HG03108 (cell line): Measurements from ENCODE around the gene SLC35B2.

Experiments
- ATAC-seq: cut with Tn5 transposase; IDR thresholded peaks from one replicate; pipeline ENCODE4 v1.9.1; 2021; ENCODE audit warnings: moderate library complexity; ENCODE audit not compliant: unreplicated experiment

The SLC35B2 gene

DNA sequence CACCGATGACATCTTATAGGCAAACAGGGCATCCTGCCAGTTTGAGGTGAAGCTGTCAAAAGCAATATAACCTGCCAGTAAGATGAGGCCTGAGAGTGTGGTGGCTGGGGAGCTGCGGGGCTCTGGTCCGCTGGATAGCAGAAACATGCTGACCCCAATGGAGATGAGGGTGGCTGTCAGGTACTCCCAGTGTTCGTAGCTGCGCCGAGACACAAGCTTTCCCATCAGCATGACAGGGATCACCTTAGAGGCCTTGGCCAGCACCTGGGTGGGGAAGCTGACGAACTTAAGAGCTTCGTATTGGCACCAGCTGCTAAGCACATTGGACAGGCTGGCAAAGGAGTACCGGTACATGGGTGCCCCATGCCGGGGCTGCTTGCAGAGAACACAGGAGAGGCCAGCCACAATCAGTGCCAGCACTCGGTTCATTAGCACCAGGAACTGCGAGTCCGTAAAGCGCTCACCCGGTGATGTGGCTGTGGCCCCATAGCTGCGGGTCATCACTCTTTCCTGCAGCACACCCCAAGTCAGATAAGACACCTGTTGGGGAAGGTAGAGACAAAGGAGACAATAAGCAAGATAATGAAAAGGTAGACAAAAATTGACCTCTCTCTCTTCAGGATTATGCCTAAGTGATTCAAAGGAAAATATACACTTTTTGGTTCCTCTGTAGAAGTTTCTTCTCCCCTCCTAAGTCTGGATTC is 2.1 kb downstream of the SLC35B2 start:
- no peak for ATAC-seq

DNA sequence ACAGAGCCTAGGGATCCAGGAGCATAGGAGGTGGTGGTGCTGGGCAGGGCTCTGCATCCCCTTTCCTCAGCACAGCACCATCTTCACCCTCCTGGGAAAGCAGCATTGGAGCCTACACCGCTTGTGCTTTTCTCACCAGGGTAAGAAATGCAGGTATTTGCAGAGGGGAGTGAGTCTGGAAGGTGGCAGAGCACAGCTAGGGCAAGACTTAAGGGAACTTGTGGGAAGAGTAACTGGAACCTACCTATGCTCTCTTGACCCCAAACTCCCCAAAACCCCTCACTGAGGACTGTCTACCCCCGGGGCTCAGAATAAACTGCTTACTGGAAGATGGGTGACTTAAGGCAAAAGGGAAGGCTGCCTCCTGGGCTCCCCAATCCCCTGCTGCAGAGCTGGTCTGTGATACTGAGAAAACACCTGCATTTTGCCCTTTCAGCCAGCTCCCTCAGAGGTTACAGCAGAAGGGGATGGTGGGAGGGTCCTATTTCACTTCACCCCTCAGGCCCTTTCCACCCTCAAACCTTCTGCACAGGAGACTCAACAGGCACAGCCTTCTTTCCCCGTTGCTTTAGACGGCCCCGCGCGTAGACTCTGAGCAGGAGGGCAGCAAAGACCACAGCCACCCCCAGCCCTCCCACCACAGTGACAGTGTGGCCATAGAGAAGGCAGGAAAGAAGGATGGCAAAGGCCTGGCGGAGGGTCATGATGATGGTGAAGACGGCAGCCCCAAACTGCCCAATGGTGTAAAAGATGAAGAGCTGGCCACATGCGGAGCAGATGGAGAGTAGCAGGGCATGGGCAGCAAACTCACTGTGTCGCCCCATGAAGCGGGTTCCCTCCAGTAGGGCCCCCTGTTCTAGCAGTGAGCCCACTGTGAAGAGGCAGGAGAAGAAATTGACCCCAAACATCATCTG is 2.9 kb downstream of the SLC35B2 start:
- no peak for ATAC-seq

DNA sequence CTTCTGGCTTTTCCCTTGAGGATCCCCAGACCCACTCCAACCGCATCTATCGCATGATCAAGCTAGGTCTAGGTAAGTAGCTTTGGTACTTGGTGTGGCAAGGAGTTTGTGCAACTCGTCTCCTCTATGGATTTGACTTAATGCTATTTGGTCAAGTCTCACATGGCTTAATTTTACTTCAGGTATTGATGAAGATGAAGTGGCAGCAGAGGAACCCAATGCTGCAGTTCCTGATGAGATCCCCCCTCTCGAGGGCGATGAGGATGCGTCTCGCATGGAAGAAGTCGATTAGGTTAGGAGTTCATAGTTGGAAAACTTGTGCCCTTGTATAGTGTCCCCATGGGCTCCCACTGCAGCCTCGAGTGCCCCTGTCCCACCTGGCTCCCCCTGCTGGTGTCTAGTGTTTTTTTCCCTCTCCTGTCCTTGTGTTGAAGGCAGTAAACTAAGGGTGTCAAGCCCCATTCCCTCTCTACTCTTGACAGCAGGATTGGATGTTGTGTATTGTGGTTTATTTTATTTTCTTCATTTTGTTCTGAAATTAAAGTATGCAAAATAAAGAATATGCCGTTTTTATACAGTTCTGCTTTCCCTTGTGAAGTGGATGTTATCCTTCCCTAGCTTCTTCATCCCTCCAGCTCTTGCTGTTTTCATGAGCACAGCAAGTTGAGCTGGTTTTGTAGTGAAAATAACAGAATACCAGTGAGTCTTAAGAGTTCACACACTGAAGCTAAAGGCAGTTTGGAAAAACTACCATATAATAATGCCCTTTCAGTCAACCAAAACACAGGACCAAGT is 3.8 kb downstream of the SLC35B2 start:
- ATAC-seq = no peak

DNA sequence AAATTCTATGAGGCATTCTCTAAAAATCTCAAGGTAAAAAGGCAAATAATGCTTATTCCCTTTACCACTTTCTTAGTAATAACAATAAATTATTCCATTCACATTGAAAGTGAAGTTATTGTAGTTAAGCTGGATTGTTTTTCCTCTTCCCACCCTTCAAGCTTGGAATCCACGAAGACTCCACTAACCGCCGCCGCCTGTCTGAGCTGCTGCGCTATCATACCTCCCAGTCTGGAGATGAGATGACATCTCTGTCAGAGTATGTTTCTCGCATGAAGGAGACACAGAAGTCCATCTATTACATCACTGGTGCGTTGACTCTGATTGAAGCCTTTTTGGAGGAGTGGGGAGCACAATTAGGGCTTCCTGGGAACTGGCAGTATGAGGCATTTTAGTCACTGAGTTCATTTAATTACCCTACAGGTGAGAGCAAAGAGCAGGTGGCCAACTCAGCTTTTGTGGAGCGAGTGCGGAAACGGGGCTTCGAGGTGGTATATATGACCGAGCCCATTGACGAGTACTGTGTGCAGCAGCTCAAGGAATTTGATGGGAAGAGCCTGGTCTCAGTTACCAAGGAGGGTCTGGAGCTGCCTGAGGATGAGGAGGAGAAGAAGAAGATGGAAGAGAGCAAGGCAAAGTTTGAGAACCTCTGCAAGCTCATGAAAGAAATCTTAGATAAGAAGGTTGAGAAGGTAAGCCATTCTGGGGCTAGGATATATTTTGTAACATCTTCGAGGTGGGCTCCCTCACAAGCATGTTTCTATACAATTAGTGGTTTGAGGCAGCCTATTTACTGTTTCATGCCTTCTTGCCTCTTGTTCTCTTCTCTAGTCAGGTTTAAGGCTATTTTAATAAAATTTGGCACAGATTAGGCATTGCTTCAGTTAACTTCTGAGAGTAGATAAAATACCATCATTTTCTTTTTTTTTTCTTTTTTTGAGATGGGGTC is 5.5 kb downstream of the SLC35B2 start:
- ATAC-seq = no peak

DNA sequence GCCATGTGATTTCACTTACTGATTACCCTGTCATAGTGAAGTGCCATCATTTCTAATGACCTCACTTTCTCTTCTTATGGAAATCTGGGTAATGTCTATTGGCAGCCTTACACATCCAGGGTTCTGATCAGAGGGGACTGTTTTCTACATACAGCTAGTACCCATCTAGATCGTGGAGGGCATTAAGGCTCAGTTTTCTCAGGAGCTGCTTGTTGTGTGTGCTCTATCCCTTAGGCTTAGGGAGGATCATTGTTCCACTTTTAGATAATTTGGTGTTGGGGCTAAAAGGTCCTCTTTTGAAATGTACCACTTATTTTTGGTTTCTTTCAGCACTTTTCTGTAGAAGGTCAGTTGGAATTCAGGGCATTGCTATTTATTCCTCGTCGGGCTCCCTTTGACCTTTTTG is 6.6 kb downstream of the SLC35B2 start:
- no peak for ATAC-seq

- ATAC-seq = no peak
These were observed 7.1 kb downstream of the SLC35B2 start for GRCh38 chr6:44250067-44250717.

DNA sequence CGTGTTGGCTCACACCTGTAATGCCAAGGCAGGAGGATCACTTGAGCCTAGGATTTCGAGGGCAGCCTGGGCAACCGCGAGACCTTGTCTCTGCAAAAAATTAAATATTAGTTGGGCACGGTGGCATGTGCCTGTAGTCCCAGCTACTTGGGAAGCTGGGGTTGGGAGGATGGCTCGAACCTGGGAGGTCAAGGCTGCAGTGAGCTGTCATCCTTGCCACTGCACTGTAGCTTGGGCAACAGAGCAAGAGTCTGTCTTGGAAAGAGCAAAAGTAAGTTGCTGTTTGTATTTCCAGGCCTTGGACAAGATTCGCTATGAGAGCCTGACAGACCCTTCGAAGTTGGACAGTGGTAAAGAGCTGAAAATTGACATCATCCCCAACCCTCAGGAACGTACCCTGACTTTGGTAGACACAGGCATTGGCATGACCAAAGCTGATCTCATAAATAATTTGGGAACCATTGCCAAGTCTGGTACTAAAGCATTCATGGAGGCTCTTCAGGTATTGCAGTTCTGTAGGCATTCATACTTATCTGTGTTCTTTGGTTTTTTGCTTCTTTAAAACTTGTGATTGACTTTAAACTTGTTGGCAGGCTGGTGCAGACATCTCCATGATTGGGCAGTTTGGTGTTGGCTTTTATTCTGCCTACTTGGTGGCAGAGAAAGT is 8.1 kb downstream of the SLC35B2 start:
- ATAC-seq = no peak

DNA sequence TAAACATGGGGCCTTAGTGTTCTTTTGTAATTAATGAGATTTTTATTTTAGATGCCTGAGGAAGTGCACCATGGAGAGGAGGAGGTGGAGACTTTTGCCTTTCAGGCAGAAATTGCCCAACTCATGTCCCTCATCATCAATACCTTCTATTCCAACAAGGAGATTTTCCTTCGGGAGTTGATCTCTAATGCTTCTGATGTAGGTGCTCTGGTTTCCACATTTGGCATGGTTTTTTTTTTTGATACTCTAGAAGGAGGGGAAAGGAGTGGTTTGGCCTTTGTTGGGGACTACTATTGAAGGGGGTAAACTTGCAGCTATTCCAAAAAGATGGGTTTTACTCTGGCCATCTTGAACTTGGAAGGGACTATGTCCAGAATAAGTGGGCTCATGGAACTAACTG is 8.7 kb downstream of the SLC35B2 start:
- no peak for ATAC-seq

DNA sequence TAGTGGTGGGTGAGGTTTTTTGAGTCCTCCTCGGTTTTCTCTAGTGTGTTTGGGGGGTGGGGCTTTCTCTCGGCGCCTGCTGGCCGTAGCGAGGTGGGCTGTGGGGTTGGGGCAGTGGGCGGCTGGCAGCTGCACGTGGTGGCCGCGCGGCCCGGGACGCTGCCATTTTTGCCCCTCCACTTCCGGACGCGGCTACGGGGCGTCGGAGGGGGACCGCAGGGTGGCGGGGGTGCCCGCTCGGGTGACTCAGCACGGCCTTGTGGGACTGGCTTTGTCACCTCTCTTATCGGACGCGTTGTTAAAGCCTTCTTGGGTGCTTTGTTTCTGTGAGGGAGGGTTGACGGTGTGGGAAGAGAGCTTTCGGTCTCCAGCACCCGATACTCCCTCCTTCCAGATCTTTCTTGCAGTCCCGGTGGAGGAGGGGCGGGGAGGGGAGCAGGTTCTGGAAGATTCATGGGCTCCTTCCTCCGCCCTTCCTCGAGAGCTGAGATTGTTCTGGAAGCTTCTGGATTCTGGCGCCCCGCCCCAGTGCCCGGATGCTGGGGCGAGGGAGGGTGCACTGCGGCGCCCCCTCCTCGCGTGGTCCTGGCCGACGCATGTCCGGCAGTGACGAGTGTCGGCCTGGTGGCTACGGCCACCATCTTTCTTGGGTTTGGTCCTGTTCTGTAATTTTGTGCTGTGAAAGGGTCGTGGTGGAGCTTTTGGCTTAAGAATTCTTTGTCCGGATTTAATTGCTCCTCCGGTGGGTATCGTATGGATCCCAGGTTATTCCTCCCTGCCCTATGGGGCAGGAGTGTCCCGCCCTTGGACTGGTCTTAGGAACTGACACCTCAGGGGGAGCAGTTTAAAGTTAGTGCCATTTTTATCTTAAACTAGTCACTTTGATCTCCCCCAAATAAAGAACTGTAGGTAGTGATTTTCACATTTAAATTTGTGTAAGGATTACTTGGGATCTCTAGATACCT is 9.7 kb downstream of the SLC35B2 start:
- peak; percentile 29 for ATAC-seq

DNA sequence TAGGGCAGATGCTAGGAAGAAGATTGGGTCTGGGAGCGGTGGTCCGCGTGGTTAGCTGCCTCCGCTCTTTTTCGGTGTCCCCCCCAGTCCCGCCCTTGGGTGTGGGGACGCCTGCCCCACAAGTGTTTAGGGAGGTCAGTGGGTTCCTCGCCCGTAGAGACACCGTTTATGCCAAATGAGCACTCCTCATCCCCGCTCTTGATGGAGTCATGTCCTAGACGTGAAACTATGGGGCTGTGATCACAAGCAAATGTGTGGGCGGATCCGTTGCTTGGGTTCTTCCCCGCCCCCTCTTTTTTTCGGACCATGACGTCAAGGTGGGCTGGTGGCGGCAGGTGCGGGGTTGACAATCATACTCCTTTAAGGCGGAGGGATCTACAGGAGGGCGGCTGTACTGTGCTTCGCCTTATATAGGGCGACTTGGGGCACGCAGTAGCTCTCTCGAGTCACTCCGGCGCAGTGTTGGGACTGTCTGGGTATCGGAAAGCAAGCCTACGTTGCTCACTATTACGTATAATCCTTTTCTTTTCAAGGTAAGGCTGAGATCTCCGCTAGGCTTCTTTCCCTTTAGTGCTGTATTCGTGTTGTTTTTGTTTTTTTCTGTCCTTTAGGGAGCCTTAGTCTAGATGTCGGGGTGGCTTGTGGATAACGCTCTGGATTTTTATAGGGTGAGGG is 10.5 kb downstream of the SLC35B2 start, which contains the start of gene HSP90AB1:
TSS of gene HSP90AB1 (plus strand) at position 439 of the 675 bp plus-strand sequence. CDS start 1,529 bp downstream, outside the sequence.
- peak; percentile 57 for ATAC-seq

DNA sequence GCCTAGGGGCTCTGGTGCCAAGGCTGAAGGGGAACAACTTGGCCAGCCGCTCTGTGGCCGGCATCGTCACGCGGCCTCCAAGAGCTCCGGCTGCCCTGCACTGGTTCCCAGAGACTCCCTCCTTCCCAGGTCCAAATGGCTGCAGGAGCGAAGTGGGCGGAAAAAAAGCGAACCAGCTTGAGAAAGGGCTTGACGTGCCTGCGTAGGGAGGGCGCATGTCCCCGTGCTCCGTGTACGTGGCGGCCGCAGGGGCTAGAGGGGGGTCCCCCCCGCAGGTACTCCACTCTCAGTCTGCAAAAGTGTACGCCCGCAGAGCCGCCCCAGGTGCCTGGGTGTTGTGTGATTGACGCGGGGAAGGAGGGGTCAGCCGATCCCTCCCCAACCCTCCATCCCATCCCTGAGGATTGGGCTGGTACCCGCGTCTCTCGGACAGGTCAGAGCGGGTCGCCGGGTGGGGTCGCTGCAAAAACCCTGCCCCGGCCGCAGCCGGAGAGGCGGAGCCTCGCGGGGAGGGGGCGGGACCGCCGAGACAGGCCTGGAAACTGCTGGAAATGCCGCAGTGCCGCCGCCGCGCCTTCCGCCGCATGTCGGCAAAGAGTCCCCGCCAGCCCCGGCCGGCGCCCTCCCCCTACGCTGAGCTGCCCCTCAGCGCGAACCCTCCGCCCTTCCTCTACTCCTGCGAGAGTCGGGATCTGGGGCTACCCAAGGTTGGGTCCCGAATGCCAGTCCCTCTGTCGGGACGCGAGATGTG is 11.2 kb downstream of the SLC35B2 start:
- ATAC-seq = peak; percentile 43

DNA sequence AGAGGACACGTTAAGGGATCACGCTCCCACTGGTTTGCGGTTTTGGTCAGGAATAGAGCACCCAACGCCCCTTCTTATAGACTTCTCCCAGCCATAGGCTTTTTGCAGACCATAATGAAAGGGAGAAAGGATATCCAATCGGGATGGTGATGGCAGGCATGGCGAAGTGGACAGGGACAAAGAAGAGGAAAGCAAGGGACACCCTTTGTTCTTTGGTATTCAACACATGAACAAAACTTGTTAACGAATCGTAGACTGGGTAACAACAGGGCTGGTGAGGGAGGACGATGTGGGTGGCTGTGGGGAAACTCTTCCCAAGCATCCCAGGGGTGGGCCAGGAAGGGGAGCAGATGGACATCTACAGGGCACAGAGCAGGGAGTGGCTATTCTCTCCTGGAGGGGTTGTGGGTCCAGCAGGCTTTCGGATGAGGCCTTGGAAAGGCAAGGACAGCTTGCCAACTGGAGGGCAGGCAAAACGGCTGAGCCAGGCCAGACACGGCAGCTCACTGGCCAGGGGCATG is 11.9 kb downstream of the SLC35B2 start:
- ATAC-seq = no peak

DNA sequence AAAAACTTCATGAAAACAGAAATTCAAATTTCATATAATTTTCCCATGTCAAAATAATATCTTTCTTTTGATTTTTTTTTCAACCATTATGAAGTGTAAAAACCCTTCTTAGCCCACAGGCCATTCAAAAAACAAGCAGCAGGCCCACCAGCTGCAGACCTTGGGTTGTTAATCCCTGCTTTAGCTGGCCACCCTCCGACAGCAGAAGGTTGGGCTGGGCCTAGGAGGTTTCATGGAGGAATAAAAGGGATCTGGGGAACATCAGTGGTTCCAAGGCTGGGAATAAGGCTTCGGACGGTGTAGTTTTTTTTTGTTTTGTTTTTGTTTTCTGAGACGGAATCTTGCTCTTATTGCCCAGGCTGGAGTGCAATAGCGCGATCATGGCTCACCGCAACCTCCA is 14.0 kb downstream of the SLC35B2 start:
- no peak for ATAC-seq

DNA sequence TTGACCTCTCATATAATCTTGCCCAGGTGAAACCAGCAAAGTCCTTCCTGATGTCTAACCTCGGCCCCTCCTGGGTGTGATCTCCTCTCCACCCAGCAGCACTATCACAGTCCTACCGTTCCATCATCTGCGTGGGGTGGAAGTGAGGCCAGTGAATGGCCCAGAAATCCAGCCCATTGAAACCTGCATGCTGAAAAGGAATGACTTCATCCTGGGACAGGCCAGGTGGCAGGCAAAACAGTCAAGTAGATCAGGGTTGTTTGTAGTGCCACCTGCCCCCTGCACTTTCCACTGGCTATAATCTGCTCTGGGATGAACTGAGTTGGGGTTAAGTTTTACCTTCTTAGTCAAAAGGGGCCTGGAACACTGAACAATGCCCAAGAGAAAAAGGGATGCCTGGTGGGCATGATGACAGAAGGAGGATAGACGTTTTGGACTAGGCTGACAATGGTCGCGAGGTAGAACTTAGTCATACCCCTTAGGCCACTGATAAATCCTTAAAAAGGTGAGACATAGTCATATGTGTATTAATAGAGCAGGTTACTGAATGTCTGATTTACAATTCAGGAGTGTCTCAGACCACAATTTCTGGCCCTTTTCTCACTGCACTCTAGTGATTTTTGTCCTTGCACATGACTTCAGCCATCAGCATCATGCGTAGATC is 18.5 kb downstream of the SLC35B2 start:
- no peak for ATAC-seq

DNA sequence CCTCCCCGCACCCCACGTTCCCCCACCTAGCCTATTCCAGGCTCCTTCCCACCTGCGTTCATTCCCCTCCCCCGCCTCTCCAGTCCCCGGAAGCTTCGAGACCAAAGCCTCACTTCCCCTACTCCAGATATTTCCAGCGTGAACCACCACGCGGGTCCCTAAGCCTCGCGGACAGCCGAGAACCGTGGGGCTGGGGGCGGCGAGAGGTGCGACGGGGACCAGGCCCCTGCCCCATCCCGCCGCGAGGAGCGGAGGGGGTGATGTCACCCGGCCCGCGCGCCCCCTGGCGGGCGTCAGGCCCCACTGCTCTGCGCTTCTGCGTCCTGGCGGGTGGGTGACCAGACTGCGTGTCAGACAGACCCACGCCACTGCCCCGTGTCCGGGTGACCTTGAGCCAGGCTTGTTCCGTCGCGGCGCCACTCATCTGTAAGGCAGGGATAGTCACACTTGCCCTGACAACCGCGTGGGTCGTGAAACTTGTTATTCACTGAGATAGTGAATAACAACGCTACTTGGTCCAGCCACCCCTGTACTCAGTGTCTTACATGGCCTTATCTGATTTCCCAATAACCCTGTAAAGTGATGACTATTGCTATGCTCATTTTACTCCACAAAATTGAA is 19.4 kb downstream of the SLC35B2 start:
- peak; percentile 67 for ATAC-seq
